Measurements from ENCODE around the gene STUM. TPM values are rescaled to one million over a fixed set of nuclear protein-coding genes. Genes with fewer than 3 reads are reported as not detected.

The STUM gene
- total RNA-seq, 1 donor from 2014 or later, result 0.09 TPM

GRCh38 chr1:226589008-226589733 lies 40.6 kb downstream of the STUM start:
- no peaks in the 10 kb centered on the region for H3K4me1 Mint-ChIP-seq
- peaks cover 8% of the 10 kb centered on the region for H3K27me3 Mint-ChIP-seq (ENCODE audit: low read depth)
- no peak for TF ChIP-seq CTCF (IDR thresholded peaks at IDR 0.05; ENCODE audit: unreplicated experiment)
- no peak overlapping the region for H3K4me3 Mint-ChIP-seq
- no peak overlapping the region for H3K27ac Mint-ChIP-seq
- no peaks in the 10 kb centered on the region for H3K9me3 Mint-ChIP-seq
- DNase-seq (ENCODE audit: low spot score in 2 of 2, unreplicated experiment in 2 of 2), result no peak
- no peaks in the 10 kb centered on the region for H3K36me3 Mint-ChIP-seq

- no peak overlapping the region for H3K4me3 Mint-ChIP-seq
- no peaks in the 10 kb centered on the region for H3K4me1 Mint-ChIP-seq
- H3K9me3 Mint-ChIP-seq, result peaks cover 4% of the 10 kb centered on the region
- H3K36me3 Mint-ChIP-seq, result no peaks in the 10 kb centered on the region
- no peak for TF ChIP-seq CTCF (IDR thresholded peaks at IDR 0.05; ENCODE audit: unreplicated experiment)
- H3K27me3 Mint-ChIP-seq (ENCODE audit: low read depth), result peaks cover 8% of the 10 kb centered on the region
- no peak for DNase-seq (ENCODE audit: low spot score in 2 of 2, unreplicated experiment in 2 of 2)
- H3K27ac Mint-ChIP-seq, result no peak overlapping the region
Measured at GRCh38 chr1:226590614-226591013, 42.0 kb downstream of the STUM start.

GRCh38 chr1:226593541-226593940 lies 45.0 kb downstream of the STUM start:
- Mint-ChIP-seq H3K36me3 (no peaks in the 10 kb centered on the region), H3K27me3 (ENCODE audit: low read depth) (peaks cover 12% of the 10 kb centered on the region), H3K4me1 (peaks cover 2% of the 10 kb centered on the region), H3K9me3 (peaks cover 6% of the 10 kb centered on the region), H3K27ac (no peak overlapping the region), H3K4me3 (no peak overlapping the region)
- no peak for TF ChIP-seq CTCF (IDR thresholded peaks at IDR 0.05; ENCODE audit: unreplicated experiment)
- no peak for DNase-seq (ENCODE audit: low spot score in 2 of 2, unreplicated experiment in 2 of 2)

- Mint-ChIP-seq H3K27me3 (ENCODE audit: low read depth) (peaks cover 14% of the 10 kb centered on the region), H3K4me1 (peaks cover 5% of the 10 kb centered on the region), H3K4me3 (no peak overlapping the region), H3K36me3 (no peaks in the 10 kb centered on the region), H3K9me3 (peaks cover 6% of the 10 kb centered on the region), H3K27ac (no peak overlapping the region)
- TF ChIP-seq CTCF (IDR thresholded peaks at IDR 0.05; ENCODE audit: unreplicated experiment), result no peak
- no peak for DNase-seq (ENCODE audit: low spot score in 2 of 2, unreplicated experiment in 2 of 2)
Measured at GRCh38 chr1:226596531-226597165, 48.1 kb downstream of the STUM start.

GRCh38 chr1:226597616-226598454 lies 49.3 kb downstream of the STUM start:
- peaks cover 14% of the 10 kb centered on the region for H3K27me3 Mint-ChIP-seq (ENCODE audit: low read depth)

More at GRCh38 chr1:226597616-226598454, 49.3 kb downstream of the STUM start:
- no peaks in the 10 kb centered on the region for H3K36me3 Mint-ChIP-seq
- no peak for DNase-seq (ENCODE audit: low spot score in 2 of 2, unreplicated experiment in 2 of 2)
- no peak overlapping the region for H3K27ac Mint-ChIP-seq
- peaks cover 6% of the 10 kb centered on the region for H3K9me3 Mint-ChIP-seq
- no peak for TF ChIP-seq CTCF (IDR thresholded peaks at IDR 0.05; ENCODE audit: unreplicated experiment)
- no peak overlapping the region for H3K4me3 Mint-ChIP-seq
- H3K4me1 Mint-ChIP-seq, result peaks cover 9% of the 10 kb centered on the region
